ENCODE results near the gene GALNT15.

The GALNT15 gene

GRCh38 chr3:16205156-16205870 lies 30.8 kb downstream of the GALNT15 start:
- Histone ChIP-seq H2AFZ (ENCODE audit: low read depth, low read length) (no peak overlapping the region), H3K9me3 (ENCODE audit: insufficient read depth, low read length, severe bottlenecking) (no peaks in the 10 kb centered on the region), H3K79me2 (ENCODE audit: insufficient read depth, low read length) (no peaks in the 10 kb centered on the region), H3K4me2 (ENCODE audit: insufficient read depth, low read length) (no peak overlapping the region), H3K27ac (ENCODE audit: low read length) (peak overlapping the region; percentile 44; the same call in 1 of the 2 replicates), H3K36me3 (ENCODE audit: insufficient read depth, low read length) (no peaks in the 10 kb centered on the region), H4K20me1 (ENCODE audit: insufficient read depth, low read length) (no peaks in the 10 kb centered on the region), H3K27me3 (ENCODE audit: insufficient read depth, low read length, poor library complexity) (no peaks in the 10 kb centered on the region), H3K4me1 (ENCODE audit: insufficient read depth, low read length) (peaks cover 24% of the 10 kb centered on the region), H3K9ac (ENCODE audit: low read depth, low read length) (no peak overlapping the region), H3K4me3 (ENCODE audit: low read depth in 1 of 2, low read length in 2 of 2) (no peak overlapping the region)
- DNase-seq (no peak), ATAC-seq (ENCODE audit: insufficient read depth, low read depth) (peak; percentile 50; the same call in 2 of the 3 replicates)
- TF ChIP-seq EZH2 (IDR thresholded peaks at IDR 0.05; ENCODE audit: borderline replicate concordance, low read depth, low read length, severe bottlenecking) (no peak), CTCF (IDR thresholded peaks at IDR 0.05; ENCODE audit: borderline replicate concordance, extremely low read depth, low read length, poor library complexity, severe bottlenecking) (no peak)

GRCh38 chr3:16207031-16207430 lies 32.6 kb downstream of the GALNT15 start:
- Histone ChIP-seq H2AFZ (ENCODE audit: low read depth, low read length) (no peak overlapping the region), H3K27ac (ENCODE audit: low read length) (no peak overlapping the region), H4K20me1 (ENCODE audit: insufficient read depth, low read length) (no peaks in the 10 kb centered on the region), H3K4me2 (ENCODE audit: insufficient read depth, low read length) (no peak overlapping the region), H3K27me3 (ENCODE audit: insufficient read depth, low read length, poor library complexity) (no peaks in the 10 kb centered on the region), H3K36me3 (ENCODE audit: insufficient read depth, low read length) (no peaks in the 10 kb centered on the region), H3K4me1 (ENCODE audit: insufficient read depth, low read length) (peaks cover 19% of the 10 kb centered on the region), H3K9ac (ENCODE audit: low read depth, low read length) (no peak overlapping the region), H3K4me3 (ENCODE audit: low read depth in 1 of 2, low read length in 2 of 2) (no peak overlapping the region), H3K9me3 (ENCODE audit: insufficient read depth, low read length, severe bottlenecking) (no peaks in the 10 kb centered on the region), H3K79me2 (ENCODE audit: insufficient read depth, low read length) (no peaks in the 10 kb centered on the region)
- TF ChIP-seq CTCF (IDR thresholded peaks at IDR 0.05; ENCODE audit: borderline replicate concordance, extremely low read depth, low read length, poor library complexity, severe bottlenecking) (no peak), EZH2 (IDR thresholded peaks at IDR 0.05; ENCODE audit: borderline replicate concordance, low read depth, low read length, severe bottlenecking) (no peak)
- no peak for DNase-seq
- ATAC-seq (ENCODE audit: insufficient read depth, low read depth), result no peak

GRCh38 chr3:16211176-16211904 lies 36.9 kb downstream of the GALNT15 start:
- ATAC-seq (ENCODE audit: insufficient read depth, low read depth) (0 out of 3 replicates have a peak, but pooled peaks have one; percentile 31), DNase-seq (no peak)
- Histone ChIP-seq H2AFZ (ENCODE audit: low read depth, low read length) (no peak overlapping the region), H3K4me1 (ENCODE audit: insufficient read depth, low read length) (no peaks in the 10 kb centered on the region; the same call in 1 of the 2 replicates), H3K9ac (ENCODE audit: low read depth, low read length) (no peak overlapping the region), H3K4me2 (ENCODE audit: insufficient read depth, low read length) (no peak overlapping the region), H3K79me2 (ENCODE audit: insufficient read depth, low read length) (no peaks in the 10 kb centered on the region), H3K27me3 (ENCODE audit: insufficient read depth, low read length, poor library complexity) (no peaks in the 10 kb centered on the region), H3K36me3 (ENCODE audit: insufficient read depth, low read length) (no peaks in the 10 kb centered on the region), H3K9me3 (ENCODE audit: insufficient read depth, low read length, severe bottlenecking) (no peaks in the 10 kb centered on the region), H3K27ac (ENCODE audit: low read length) (no peak overlapping the region), H3K4me3 (ENCODE audit: low read depth in 1 of 2, low read length in 2 of 2) (no peak overlapping the region), H4K20me1 (ENCODE audit: insufficient read depth, low read length) (no peaks in the 10 kb centered on the region)
- TF ChIP-seq CTCF (IDR thresholded peaks at IDR 0.05; ENCODE audit: borderline replicate concordance, extremely low read depth, low read length, poor library complexity, severe bottlenecking), result peak; percentile 12
- no peak for TF ChIP-seq EZH2 (IDR thresholded peaks at IDR 0.05; ENCODE audit: borderline replicate concordance, low read depth, low read length, severe bottlenecking)
